ENCODE data around the gene ODAD2. TPM values are rescaled to one million over a fixed set of nuclear protein-coding genes. Genes with fewer than 3 reads are reported as not detected.
"Not testable (repeated sequence)": the region's sequence is repeated elsewhere in the genome, so short reads cannot be mapped to it uniquely, and the experiment has no call there.

The ODAD2 gene
- total and polyA plus RNA-seq, 8 donors, result 0.29 to 9.3 (median 4.6) TPM

DNA sequence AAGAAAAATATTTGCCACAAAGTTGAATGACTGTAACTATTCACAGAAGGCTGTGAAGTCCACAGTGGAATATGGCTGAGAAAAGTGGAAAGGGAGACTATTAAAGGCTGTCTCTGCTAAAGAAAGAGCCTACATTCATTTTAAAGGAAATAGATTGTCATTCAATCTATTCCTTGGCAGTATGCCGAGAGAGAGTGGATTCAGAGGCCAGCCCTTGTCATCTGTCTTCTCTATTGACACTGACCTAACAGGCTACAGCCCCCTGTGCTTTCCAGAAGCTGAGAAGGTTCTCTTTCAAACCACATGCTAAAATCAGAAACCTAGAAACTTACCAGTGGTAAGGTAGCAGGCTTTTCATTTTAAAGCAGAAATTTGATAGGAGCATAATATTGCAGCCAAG is 12.1 kb downstream of the ODAD2 start:
- H3K27me3 ChIP-seq, result no peaks in the 10 kb centered on the region
- H3K9me3 ChIP-seq, result no peaks in the 10 kb centered on the region
- H3K4me1 ChIP-seq, result no peaks in the 10 kb centered on the region
- intact Hi-C loops (cut with DNase I), result no loop called here
- no peaks in the 10 kb centered on the region for H3K36me3 ChIP-seq
- H3K27ac ChIP-seq, result no peak overlapping the region
- TF ChIP-seq, protein P1, sequence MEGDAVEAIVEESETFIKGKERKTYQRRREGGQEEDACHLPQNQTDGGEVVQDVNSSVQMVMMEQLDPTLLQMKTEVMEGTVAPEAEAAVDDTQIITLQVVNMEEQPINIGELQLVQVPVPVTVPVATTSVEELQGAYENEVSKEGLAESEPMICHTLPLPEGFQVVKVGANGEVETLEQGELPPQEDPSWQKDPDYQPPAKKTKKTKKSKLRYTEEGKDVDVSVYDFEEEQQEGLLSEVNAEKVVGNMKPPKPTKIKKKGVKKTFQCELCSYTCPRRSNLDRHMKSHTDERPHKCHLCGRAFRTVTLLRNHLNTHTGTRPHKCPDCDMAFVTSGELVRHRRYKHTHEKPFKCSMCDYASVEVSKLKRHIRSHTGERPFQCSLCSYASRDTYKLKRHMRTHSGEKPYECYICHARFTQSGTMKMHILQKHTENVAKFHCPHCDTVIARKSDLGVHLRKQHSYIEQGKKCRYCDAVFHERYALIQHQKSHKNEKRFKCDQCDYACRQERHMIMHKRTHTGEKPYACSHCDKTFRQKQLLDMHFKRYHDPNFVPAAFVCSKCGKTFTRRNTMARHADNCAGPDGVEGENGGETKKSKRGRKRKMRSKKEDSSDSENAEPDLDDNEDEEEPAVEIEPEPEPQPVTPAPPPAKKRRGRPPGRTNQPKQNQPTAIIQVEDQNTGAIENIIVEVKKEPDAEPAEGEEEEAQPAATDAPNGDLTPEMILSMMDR (IDR thresholded peaks at IDR 0.05), result no peak
- DNase-seq (no peak), ATAC-seq (no peak)
- H3K4me3 ChIP-seq, result no peak overlapping the region

DNA sequence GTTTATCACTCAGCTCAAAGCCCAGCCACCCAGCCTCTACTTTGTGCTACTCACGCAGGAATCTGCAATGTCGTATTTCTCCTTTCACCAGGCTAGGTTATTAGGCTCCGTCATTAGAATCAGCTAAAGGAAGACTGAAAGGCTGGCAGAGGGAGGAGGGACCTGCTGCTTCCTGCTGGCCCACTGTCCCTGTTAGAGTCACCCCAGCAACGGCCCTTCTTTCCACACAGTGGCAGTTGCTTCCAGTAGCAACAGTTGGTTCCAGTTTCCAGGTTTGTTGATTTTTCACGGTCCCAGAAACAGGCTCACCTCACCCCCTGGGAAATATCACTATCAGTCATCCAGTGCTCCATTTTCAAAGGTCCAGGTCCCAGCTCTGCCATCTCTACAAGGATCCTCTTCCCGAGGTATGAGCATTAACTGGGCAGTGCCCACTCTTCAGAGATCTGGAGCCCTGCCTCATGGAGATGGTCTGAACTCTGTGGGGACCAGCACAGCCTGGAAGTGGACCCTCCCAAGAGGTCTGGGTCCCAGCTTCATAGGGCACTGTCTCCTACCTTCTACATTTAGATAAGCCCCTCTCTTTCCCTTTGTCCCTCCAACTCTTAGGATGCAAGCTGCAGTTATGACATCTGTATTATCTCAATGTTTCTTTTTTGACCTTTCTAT is 15.9 kb downstream of the ODAD2 start:
- no peak overlapping the region for H3K27ac ChIP-seq
- H3K4me3 ChIP-seq, result no peak overlapping the region
- no peaks in the 10 kb centered on the region for H3K36me3 ChIP-seq
- H3K9me3 ChIP-seq, result no peaks in the 10 kb centered on the region
- ATAC-seq, result no peak
- peak in 1 of 4 donors; percentile 2 for DNase-seq
- TF ChIP-seq, protein P1 (IDR thresholded peaks at IDR 0.05), result no peak
- H3K27me3 ChIP-seq, result no peaks in the 10 kb centered on the region
- intact Hi-C loops (cut with DNase I), result no loop called here
- no peaks in the 10 kb centered on the region for H3K4me1 ChIP-seq

DNA sequence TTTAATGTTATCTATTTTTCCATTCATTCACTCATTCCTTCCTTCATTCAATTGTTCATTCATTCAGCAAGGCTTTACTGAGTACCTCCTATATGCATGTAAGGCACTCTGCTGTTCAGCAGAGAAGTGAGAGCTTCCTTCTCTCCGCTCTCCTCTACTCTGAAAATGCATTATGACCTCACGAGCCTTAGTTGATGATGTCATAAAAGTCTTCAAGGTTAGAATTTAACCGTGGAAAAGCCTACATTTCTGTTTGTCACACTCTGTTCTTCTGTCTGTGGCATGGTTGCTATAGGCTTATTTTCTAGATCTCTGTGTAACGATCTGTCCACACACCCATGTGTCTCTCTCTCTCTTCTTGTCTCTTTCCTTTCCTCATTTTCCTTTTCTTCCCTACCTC is 17.1 kb downstream of the ODAD2 start:
- TF ChIP-seq, protein P1 (IDR thresholded peaks at IDR 0.05), result no peak
- intact Hi-C loops (cut with DNase I), result no loop called here
- no peak overlapping the region for H3K4me3 ChIP-seq
- H3K27ac ChIP-seq, result no peak overlapping the region
- H3K4me1 ChIP-seq, result no peaks in the 10 kb centered on the region
- no peaks in the 10 kb centered on the region for H3K36me3 ChIP-seq
- H3K9me3 ChIP-seq, result no peaks in the 10 kb centered on the region
- no peak for DNase-seq
- no peak for ATAC-seq
- H3K27me3 ChIP-seq, result no peaks in the 10 kb centered on the region

DNA sequence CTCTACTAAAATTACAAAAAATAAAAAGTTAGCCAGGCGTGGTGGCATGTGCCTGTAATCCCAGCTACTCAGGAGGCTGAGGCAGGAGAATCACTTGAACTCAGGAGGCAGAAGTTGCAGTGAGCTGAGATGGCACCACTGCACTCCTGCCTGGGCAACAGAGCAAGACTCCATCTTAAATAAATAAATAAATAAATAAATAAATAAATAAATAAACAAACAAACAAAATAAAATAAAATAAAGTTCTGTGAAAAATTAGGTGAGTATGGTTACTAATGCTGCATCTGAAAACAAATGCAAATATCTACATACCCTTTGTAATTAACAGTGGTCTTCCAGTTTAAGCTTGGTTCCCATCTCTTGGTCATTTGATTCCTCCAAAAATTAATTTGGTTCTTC is 28.1 kb downstream of the ODAD2 start:
- H3K27me3 ChIP-seq; DNase-seq; intact Hi-C loops (cut with DNase I): not testable (repeated sequence)

DNA sequence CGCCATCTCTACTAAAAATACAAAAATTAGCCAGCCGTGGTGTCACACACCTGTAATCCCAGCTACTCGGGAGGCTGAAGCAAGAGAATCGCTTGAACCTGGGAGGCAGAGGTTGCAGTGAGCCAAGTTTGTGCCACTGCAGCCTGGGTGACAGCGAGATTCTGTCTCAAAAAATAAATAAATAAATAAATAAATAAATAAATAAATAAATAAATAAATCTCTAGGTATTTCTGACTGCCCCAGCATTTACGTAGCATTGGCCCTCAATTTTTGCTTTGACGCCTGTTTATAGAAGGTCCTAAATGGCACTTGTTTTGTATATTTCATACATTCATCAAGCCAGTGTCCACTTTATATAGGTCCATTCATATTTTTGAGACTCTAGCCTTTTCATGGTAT is 28.9 kb downstream of the ODAD2 start:
- intact Hi-C loops (cut with DNase I); ATAC-seq: not testable (repeated sequence)

More for the DNA sequence above, 28.1 kb downstream of the ODAD2 start:
- not testable (repeated sequence) for H3K36me3 ChIP-seq, H3K4me3 ChIP-seq, ATAC-seq, H3K27ac ChIP-seq, H3K4me1 ChIP-seq, H3K9me3 ChIP-seq

DNA sequence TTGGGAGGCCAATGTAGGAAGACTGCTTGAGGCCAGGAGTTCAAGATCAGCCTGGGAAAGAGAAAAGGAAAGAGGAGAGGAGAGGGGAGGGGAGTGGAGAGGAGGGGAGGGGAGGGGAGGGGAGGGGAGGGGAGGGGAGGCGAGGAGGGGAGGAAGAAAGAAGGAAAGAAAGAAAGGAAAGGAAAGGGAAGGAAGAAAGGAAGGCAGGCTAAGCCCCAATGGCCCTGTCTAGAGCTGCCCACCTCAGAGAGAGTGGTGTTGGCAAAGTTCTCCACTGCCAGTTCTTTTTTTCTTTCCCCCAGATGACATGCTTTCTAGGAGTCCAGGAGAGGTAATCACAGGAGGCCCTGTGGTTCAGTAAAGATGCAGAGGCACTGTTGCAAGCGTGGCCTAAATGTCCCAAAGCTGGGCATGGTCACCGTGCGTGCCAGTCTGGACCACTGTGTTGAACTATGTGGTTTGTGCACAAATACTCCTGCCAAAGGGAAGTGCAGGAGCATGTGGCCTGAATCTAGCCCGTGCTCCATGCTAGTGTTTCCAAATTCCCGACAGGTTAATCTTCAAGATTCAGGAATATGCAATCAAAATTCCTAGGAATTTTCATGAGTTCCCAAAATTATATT is 39.7 kb downstream of the ODAD2 start:
- no peak for ATAC-seq
- Histone ChIP-seq H3K27ac (no peak overlapping the region), H3K36me3 (no peaks in the 10 kb centered on the region), H3K9me3 (no peaks in the 10 kb centered on the region), H3K4me1 (no peaks in the 10 kb centered on the region), H3K27me3 (no peaks in the 10 kb centered on the region), H3K4me3 (no peak overlapping the region)
- TF ChIP-seq, protein P1 (IDR thresholded peaks at IDR 0.05), result no peak
- intact Hi-C loops (cut with DNase I), result no loop called here
- no peak for DNase-seq

More for the DNA sequence above, 28.9 kb downstream of the ODAD2 start:
- not testable (repeated sequence) for H3K27me3 ChIP-seq, H3K36me3 ChIP-seq, H3K4me3 ChIP-seq, H3K4me1 ChIP-seq, H3K9me3 ChIP-seq, DNase-seq, H3K27ac ChIP-seq

DNA sequence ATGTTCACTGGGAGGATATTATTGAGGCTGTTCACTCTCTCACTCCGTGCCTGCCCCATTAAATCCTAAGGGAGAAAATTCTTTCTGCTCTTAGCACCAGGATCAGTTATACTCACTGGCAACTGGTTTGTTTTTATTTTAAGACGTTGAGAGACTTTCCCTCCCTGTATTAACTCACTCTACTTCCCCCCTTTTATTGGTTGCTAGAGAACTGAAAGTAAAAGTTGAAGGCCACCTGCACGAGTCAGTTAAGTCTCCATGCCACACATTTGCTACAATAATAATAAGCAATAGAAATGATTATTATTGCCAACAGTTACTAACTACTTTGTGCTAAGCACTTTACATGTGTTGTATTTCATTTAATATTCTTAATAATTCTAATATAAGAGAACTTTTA is 40.5 kb downstream of the ODAD2 start:
- H3K27me3 ChIP-seq, ATAC-seq, H3K9me3 ChIP-seq: not testable (repeated sequence)

More for the DNA sequence above, 40.5 kb downstream of the ODAD2 start:
- intact Hi-C loops (cut with DNase I); DNase-seq; H3K4me1 ChIP-seq; H3K4me3 ChIP-seq; H3K36me3 ChIP-seq; H3K27ac ChIP-seq: not testable (repeated sequence)
